GM19238 (cell line): Measurements from ENCODE around the gene CLCN3.
"Not testable (repeated sequence)": the region's sequence is repeated elsewhere in the genome, so short reads cannot be mapped to it uniquely, and the experiment has no call there.

Experiments
- DNase-seq: peaks from one replicate; pipeline ENCODE4 v3.0.0; 2011; ENCODE audit warnings: low spot score; ENCODE audit not compliant: insufficient read length

The CLCN3 gene

GRCh38 chr4:169655401-169655800, 35.0 kb downstream of the CLCN3 start:
- no peak for DNase-seq

- no peak for DNase-seq
Observed at GRCh38 chr4:169657470-169658107, 37.2 kb downstream of the CLCN3 start.

GRCh38 chr4:169658196-169658595, 37.8 kb downstream of the CLCN3 start:
- DNase-seq, result no peak

GRCh38 chr4:169658975-169659715, 38.8 kb downstream of the CLCN3 start:
- no peak for DNase-seq

GRCh38 chr4:169659716-169660670, 39.6 kb downstream of the CLCN3 start:
- DNase-seq, result peak; percentile 28

GRCh38 chr4:169660929-169661328, 40.6 kb downstream of the CLCN3 start:
- no peak for DNase-seq

GRCh38 chr4:169661761-169662160, 41.4 kb downstream of the CLCN3 start:
- DNase-seq, result no peak

GRCh38 chr4:169662206-169662605, 41.8 kb downstream of the CLCN3 start:
- DNase-seq, result no peak

GRCh38 chr4:169663402-169663801, 43.0 kb downstream of the CLCN3 start:
- no peak for DNase-seq

- no peak for DNase-seq
Observed at GRCh38 chr4:169663831-169664230, 43.5 kb downstream of the CLCN3 start.

- no peak for DNase-seq
Observed at GRCh38 chr4:169664615-169665014, 44.2 kb downstream of the CLCN3 start.

GRCh38 chr4:169665046-169665737, 44.8 kb downstream of the CLCN3 start:
- no peak for DNase-seq

- DNase-seq, result no peak
Observed at GRCh38 chr4:169668069-169668721, 47.8 kb downstream of the CLCN3 start.

GRCh38 chr4:169675825-169676224, 55.4 kb downstream of the CLCN3 start:
- no peak for DNase-seq

GRCh38 chr4:169677150-169677748, 56.9 kb downstream of the CLCN3 start:
- no peak for DNase-seq

GRCh38 chr4:169678486-169678885, 58.1 kb downstream of the CLCN3 start:
- not testable (repeated sequence) for DNase-seq

- not testable (repeated sequence) for DNase-seq
Observed at GRCh38 chr4:169678951-169679591, 58.7 kb downstream of the CLCN3 start.

GRCh38 chr4:169682372-169683047, 62.1 kb downstream of the CLCN3 start:
- no peak for DNase-seq

GRCh38 chr4:169689681-169690080, 69.3 kb downstream of the CLCN3 start:
- DNase-seq, result no peak
